A673 (cell line): ENCODE results near the gene KLF11.

Experiments used
- EZH2 ChIP-seq: fragments of 200-600 bp; sonication (generic); IDR thresholded peaks from 2 replicates; pipeline ENCODE4 v1.6.1; 2017; ENCODE audit warnings: borderline replicate concordance, low read depth, mild to moderate bottlenecking, mixed read lengths, antibody characterized with exemption, low read length; ENCODE audit not compliant: poor library complexity, severe bottlenecking
- TF ChIP-seq, protein P1 (sequence below): fragments of 300-800, 200-600 bp; sonication (generic); conservative IDR thresholded peaks from 2 replicates; pipeline ENCODE4 v1.5.1; 2017; ENCODE audit warnings: low read depth, mild to moderate bottlenecking, antibody characterized with exemption, low read length, moderate library complexity, mixed read lengths

DNA sequence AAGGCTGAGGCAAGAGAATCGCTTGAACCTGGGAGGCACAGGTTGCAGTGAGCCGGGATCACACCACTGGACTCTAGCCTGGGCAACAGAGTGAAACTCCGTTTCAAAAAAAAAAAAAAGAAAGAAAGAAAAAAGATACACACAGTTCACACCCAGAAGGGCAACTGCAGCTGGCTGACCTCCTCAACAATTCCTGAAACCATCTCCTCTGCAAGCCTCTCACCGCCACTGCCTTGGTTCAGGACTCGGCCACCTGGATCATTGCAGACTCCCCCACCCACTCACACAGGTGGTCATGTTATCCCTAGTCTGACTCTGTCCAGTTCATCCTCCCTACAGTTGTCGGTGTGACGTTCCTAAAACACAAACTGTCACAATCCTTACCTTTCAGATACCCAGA lies 34.7 kb downstream of the KLF11 start:
- TF ChIP-seq, protein P1, sequence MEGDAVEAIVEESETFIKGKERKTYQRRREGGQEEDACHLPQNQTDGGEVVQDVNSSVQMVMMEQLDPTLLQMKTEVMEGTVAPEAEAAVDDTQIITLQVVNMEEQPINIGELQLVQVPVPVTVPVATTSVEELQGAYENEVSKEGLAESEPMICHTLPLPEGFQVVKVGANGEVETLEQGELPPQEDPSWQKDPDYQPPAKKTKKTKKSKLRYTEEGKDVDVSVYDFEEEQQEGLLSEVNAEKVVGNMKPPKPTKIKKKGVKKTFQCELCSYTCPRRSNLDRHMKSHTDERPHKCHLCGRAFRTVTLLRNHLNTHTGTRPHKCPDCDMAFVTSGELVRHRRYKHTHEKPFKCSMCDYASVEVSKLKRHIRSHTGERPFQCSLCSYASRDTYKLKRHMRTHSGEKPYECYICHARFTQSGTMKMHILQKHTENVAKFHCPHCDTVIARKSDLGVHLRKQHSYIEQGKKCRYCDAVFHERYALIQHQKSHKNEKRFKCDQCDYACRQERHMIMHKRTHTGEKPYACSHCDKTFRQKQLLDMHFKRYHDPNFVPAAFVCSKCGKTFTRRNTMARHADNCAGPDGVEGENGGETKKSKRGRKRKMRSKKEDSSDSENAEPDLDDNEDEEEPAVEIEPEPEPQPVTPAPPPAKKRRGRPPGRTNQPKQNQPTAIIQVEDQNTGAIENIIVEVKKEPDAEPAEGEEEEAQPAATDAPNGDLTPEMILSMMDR: no peak
- no peak for TF ChIP-seq EZH2
